Karpas-422 (cell line): Measurements from ENCODE around the gene ARPC1B. TPM values are rescaled to one million over a fixed set of nuclear protein-coding genes. Genes with fewer than 3 reads are reported as not detected.
"Not testable (repeated sequence)": the region's sequence is repeated elsewhere in the genome, so short reads cannot be mapped to it uniquely, and the experiment has no call there.

Experiments
- DNase-seq: peaks from one replicate; pipeline ENCODE4 v3.0.0-alpha.2; 2015
- H2AFZ ChIP-seq: fragments of 200-600 bp; sonication (generic); 2 replicates; pipeline ENCODE4 v1.6.1; 2014; ENCODE audit warnings: antibody characterized with exemption, low read length, mixed read lengths
- H3K27ac ChIP-seq: fragments of 200-600 bp; sonication (generic); 2 replicates; pipeline ENCODE4 v1.5.1; 2014; ENCODE audit warnings: mild to moderate bottlenecking, low read length, moderate library complexity
- H3K27me3 ChIP-seq: fragments of 200-600 bp; sonication (generic); 2 replicates; pipeline ENCODE4 v1.6.1; 2014; ENCODE audit warnings: low read length, mixed read lengths
- H3K36me3 ChIP-seq: fragments of 200-600 bp; sonication (generic); 2 replicates; pipeline ENCODE4 v1.6.1; 2014; ENCODE audit warnings: low read length, mixed read lengths; ENCODE audit not compliant: insufficient read depth
- H3K4me1 ChIP-seq: fragments of 200-600 bp; sonication (generic); 2 replicates; pipeline ENCODE4 v1.6.1; 2014; ENCODE audit warnings: mild to moderate bottlenecking, low read length, mixed read lengths
- H3K4me2 ChIP-seq: fragments of 200-600 bp; sonication (generic); 2 replicates; pipeline ENCODE4 v1.6.1; 2014; ENCODE audit warnings: low read length, low read depth, mild to moderate bottlenecking; ENCODE audit not compliant: poor library complexity, severe bottlenecking
- H3K4me3 ChIP-seq: fragments of 200-600 bp; sonication (generic); 2 replicates; pipeline ENCODE4 v1.5.1; 2014; ENCODE audit warnings: mild to moderate bottlenecking, antibody characterized with exemption, low read length, mixed read lengths
- H3K79me2 ChIP-seq: fragments of 200-600 bp; sonication (generic); 2 replicates; pipeline ENCODE4 v1.6.1; 2014; ENCODE audit warnings: mild to moderate bottlenecking, low read length, mixed read lengths
- H3K9ac ChIP-seq: fragments of 200-600 bp; sonication (generic); 2 replicates; pipeline ENCODE4 v1.6.0; 2014; ENCODE audit warnings: low read length
- H3K9me2 ChIP-seq: fragments of 200-600 bp; sonication (generic), shearing (Covaris generic); replicated peaks from 2 replicates; pipeline ENCODE4 v1.6.0; 2014; ENCODE audit warnings: mild to moderate bottlenecking, low read length, moderate library complexity; ENCODE audit not compliant: insufficient read depth
- H3K9me3 ChIP-seq: fragments of 300-700, 200-600 bp; sonication (generic); 2 replicates; pipeline ENCODE4 v1.6.1; 2014; ENCODE audit warnings: low read length, mixed read lengths
- H4K20me1 ChIP-seq: fragments of 200-600 bp; sonication (generic); 2 replicates; pipeline ENCODE4 v1.6.1; 2014; ENCODE audit warnings: mild to moderate bottlenecking, antibody characterized with exemption, low read length, low read depth; ENCODE audit not compliant: insufficient read depth
- total RNA-seq: library from RNA; depleted of rRNA; stranded (reverse); fragments of >200 nt; shearing (Covaris generic); gene quantifications from 2 replicates; pipeline ENCODE4 v1.2.3, GENCODE V29; 2014; ENCODE audit warnings: low replicate concordance; rRNA removed

The ARPC1B gene
- total RNA-seq: 146 and 305 TPM in 2 replicates

GRCh38 chr7:99374111-99375064 is at the start of gene ARPC1B:
ARPC1B (plus strand) TSS chr7:99374730; CDS start chr7:99385715, 10,985 bp downstream.
- H2AFZ ChIP-seq: peak within 1 kb of the TSS; percentile 99; the same call in 1 of the 2 replicates
- H3K36me3 ChIP-seq: 0 out of 2 replicates have a peak, but pooled peaks cover 8% of the 10 kb centered on the region
- peak within 1 kb of the TSS; percentile 98 for H3K4me2 ChIP-seq
- peaks cover 33% of the 10 kb centered on the region for H3K4me1 ChIP-seq
- no peaks in the 10 kb centered on the region for H3K27me3 ChIP-seq
- H3K27ac ChIP-seq: peak within 1 kb of the TSS; percentile 76
- no peaks in the 10 kb centered on the region for H4K20me1 ChIP-seq
- H3K79me2 ChIP-seq: peaks cover 41% of the 10 kb centered on the region
- H3K9me2 ChIP-seq: no peaks in the 10 kb centered on the region
- no peaks in the 10 kb centered on the region for H3K9me3 ChIP-seq
- H3K4me3 ChIP-seq: peak within 1 kb of the TSS; percentile 97
- peak within 1 kb of the TSS; percentile 96 for H3K9ac ChIP-seq
- DNase-seq: peak; percentile 94

- peaks cover 49% of the 10 kb centered on the region for H3K79me2 ChIP-seq
- DNase-seq: no peak
- H3K4me1 ChIP-seq: peaks cover 39% of the 10 kb centered on the region
These were observed 49.5 kb upstream of the ARPC1B start for GRCh38 chr7:99325001-99325493.

DNA sequence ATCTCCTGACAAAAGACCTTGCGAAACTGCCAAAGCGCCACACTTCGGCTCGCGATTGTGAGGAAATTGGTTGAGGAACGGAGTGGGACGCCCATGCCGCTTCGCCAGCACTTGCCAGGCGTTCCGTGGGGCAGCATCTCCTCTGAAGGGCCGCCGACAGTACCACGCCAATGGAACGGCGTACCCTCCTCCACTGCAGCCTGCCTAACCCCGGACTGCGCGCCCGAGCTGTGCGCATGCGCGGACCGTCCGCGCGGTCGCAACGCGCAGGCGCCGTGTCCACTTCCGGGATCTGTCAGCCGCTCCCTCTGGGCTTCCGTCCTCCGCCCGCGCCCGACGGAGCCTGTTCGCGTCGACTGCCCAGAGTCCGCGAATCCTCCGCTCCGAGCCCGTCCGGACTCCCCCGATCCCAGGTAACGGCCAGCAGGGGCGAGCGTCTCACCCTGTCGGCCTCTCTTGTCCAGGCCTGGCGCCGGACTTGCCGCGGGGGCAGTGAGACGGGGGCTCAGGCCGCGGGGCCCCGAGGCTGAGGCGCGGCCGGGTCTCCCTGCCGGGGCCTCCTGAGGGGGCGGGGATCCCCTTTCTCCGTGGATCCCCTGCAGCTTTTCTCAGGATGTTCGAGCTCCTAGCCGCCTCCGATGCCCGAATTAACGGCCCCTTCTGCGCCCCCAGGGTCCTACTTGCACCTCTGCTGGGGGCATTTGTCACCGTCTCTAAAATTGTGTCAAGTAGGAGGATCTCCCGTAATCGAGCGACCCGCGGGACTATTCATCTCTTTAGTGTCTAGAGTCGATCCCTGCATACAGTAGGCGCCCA is 48.7 kb upstream of the ARPC1B start, which contains the start of gene ARPC1A:
TSS of gene ARPC1A (plus strand) at position 307 of the 816 bp plus-strand sequence. CDS start 7,456 bp downstream, outside the sequence.
- DNase-seq: peak; percentile 97
- Histone ChIP-seq H3K36me3 (no peaks in the 10 kb centered on the region), H3K27me3 (no peaks in the 10 kb centered on the region), H3K4me1 (peaks cover 40% of the 10 kb centered on the region), H3K4me2 (peak within 1 kb of the TSS; percentile 92), H3K9me3 (no peaks in the 10 kb centered on the region), H3K9me2 (no peaks in the 10 kb centered on the region), H3K4me3 (peak within 1 kb of the TSS; percentile 89), H3K9ac (peak within 1 kb of the TSS; percentile 93), H3K79me2 (peaks cover 57% of the 10 kb centered on the region), H4K20me1 (peaks cover 10% of the 10 kb centered on the region; the same call in 1 of the 2 replicates), H3K27ac (peak within 1 kb of the TSS; percentile 62), H2AFZ (peak within 1 kb of the TSS; percentile 59; the same call in 1 of the 2 replicates)

More at GRCh38 chr7:99325001-99325493, 49.5 kb upstream of the ARPC1B start:
- Histone ChIP-seq H3K4me3 (peak overlapping the region; percentile 89), H2AFZ (peak overlapping the region; percentile 58; the same call in 1 of the 2 replicates), H3K4me2 (peak overlapping the region; percentile 92), H3K9me2 (no peaks in the 10 kb centered on the region), H3K9me3 (no peaks in the 10 kb centered on the region), H4K20me1 (peaks cover 10% of the 10 kb centered on the region; the same call in 1 of the 2 replicates), H3K27ac (peak overlapping the region; percentile 29; the same call in 1 of the 2 replicates), H3K36me3 (no peaks in the 10 kb centered on the region), H3K9ac (peak overlapping the region; percentile 93), H3K27me3 (no peaks in the 10 kb centered on the region)

DNA sequence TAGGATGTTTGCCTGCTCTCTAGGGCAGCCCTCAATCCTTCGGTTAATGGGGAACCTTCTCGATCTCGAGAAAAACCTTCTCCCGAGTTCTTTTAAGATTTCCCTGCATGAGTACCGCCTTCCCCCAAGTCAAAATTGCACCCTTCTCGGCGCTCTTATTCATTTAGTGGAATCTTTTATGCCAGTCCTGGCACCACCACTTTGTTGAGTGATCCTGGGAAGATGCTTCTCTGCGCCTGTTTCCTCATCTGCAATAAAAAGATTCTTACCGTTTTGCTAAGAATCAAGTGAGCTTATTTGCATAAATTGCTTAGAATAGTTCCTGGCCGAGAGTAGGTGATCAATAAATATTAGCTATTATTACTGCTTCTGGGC is 48.1 kb upstream of the ARPC1B start:
- H3K79me2 ChIP-seq: peaks cover 63% of the 10 kb centered on the region
- peaks cover 40% of the 10 kb centered on the region for H3K4me1 ChIP-seq

DNA sequence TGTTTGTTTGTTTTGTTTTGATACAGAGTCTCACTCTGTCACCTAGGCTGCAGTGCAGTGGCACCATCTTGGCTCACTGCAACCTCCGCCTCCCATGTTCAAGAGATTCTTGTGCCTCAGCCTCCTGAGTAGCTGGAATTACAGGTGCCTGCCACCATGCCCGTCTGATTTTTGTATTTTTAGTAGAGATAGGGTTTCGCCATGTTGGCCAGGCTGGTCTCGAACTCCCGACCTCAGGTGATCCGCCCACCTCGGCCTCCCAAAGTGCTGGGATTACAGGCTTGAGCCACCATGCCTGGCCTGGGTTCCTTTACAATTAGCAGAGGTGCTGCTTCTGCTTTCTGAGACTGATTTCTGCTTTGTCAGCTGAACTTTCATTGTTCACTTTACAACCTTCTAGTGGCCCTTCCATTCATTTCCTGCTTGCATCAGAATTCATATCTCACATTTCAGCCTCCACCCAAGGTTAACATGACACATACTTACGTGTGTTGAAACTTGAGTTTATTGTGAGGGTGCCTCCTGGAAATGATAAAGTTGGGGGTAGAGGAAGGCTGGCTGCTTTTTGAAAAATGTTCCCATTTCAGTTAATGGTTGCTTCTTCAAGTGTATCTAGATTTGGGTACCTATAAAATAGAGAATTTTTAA is 44.1 kb upstream of the ARPC1B start:
- peaks cover 32% of the 10 kb centered on the region for H3K4me1 ChIP-seq
- H3K27ac ChIP-seq, H3K4me3 ChIP-seq, H3K27me3 ChIP-seq, H3K9me2 ChIP-seq, H3K4me2 ChIP-seq, H3K9ac ChIP-seq, H3K9me3 ChIP-seq, H2AFZ ChIP-seq: not testable (repeated sequence)
- H3K79me2 ChIP-seq: peaks cover 83% of the 10 kb centered on the region
- peaks cover 19% of the 10 kb centered on the region; the same call in 1 of the 2 replicates for H4K20me1 ChIP-seq
- H3K36me3 ChIP-seq: peaks cover 14% of the 10 kb centered on the region
- DNase-seq: peak; percentile 50

More for the DNA sequence above, 48.1 kb upstream of the ARPC1B start:
- Histone ChIP-seq H3K27me3 (no peaks in the 10 kb centered on the region), H2AFZ (no peak overlapping the region), H3K4me2 (peak overlapping the region; percentile 92), H3K36me3 (no peaks in the 10 kb centered on the region), H3K9me2 (no peaks in the 10 kb centered on the region), H3K9me3 (no peaks in the 10 kb centered on the region), H4K20me1 (peaks cover 10% of the 10 kb centered on the region; the same call in 1 of the 2 replicates), H3K27ac (peak overlapping the region; percentile 62), H3K9ac (peak overlapping the region; percentile 93), H3K4me3 (peak overlapping the region; percentile 89)
- peak; percentile 48 for DNase-seq

- H3K36me3 ChIP-seq: peaks cover 17% of the 10 kb centered on the region
- peaks cover 19% of the 10 kb centered on the region; the same call in 1 of the 2 replicates for H4K20me1 ChIP-seq
- no peak overlapping the region for H2AFZ ChIP-seq
- H3K27me3 ChIP-seq: no peaks in the 10 kb centered on the region
- H3K4me2 ChIP-seq: no peak overlapping the region
- no peak overlapping the region for H3K4me3 ChIP-seq
- no peak overlapping the region for H3K27ac ChIP-seq
- H3K4me1 ChIP-seq: peaks cover 32% of the 10 kb centered on the region
- H3K79me2 ChIP-seq: peaks cover 80% of the 10 kb centered on the region
- H3K9ac ChIP-seq: no peak overlapping the region
- no peaks in the 10 kb centered on the region for H3K9me3 ChIP-seq
- DNase-seq: no peak
- no peaks in the 10 kb centered on the region for H3K9me2 ChIP-seq
These were observed 43.5 kb upstream of the ARPC1B start for GRCh38 chr7:99331002-99331401.

GRCh38 chr7:99339595-99339994 is 34.9 kb upstream of the ARPC1B start:
- Histone ChIP-seq H3K27me3 (no peaks in the 10 kb centered on the region), H3K79me2 (peaks cover 11% of the 10 kb centered on the region), H3K4me3 (no peak overlapping the region), H2AFZ (no peak overlapping the region), H3K9me2 (no peaks in the 10 kb centered on the region), H3K9me3 (no peaks in the 10 kb centered on the region), H3K36me3 (peaks cover 45% of the 10 kb centered on the region), H3K4me1 (no peaks in the 10 kb centered on the region), H4K20me1 (0 out of 2 replicates have a peak, but pooled peaks cover 4% of the 10 kb centered on the region), H3K27ac (no peak overlapping the region), H3K4me2 (no peak overlapping the region), H3K9ac (no peak overlapping the region)
- no peak for DNase-seq
